Glomerular endothelial cell (primary cell): ENCODE measurements around the gene MRPL19. TPM values are rescaled to one million over a fixed set of nuclear protein-coding genes. Genes with fewer than 3 reads are reported as not detected.

Experiments
- DNase-seq: peaks from one replicate; pipeline ENCODE4 v3.0.0-alpha.2; 2011; ENCODE audit warnings: low read depth, low spot score; ENCODE audit errors: extremely low read depth
- total RNA-seq: library from RNA; depleted of rRNA; stranded (reverse); fragments of >200 nt; gene quantifications from 2 replicates; pipeline ENCODE4 v1.2.3, GENCODE V29; 2015

MRPL19 gene
- total RNA-seq, 1 donor from 2014 or later = 33.0 TPM

DNA sequence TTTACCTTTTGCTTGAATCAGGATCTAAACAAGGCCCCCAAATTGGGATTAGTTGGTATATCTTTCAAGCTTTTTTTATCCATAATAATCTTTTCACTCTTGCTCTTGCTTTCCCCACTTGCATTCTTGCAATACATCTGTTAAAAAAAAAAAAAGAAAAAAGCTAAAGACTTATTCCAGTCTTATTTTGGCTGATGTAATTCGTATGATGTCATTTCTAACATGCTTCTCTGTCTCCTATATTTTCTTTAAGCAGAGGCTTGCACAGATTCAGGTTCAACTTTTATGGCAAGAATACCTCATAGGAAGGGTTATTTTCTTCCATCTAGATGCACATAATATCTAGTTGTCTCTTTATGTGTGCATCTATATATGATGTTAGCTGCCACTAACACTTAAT, 73.9 kb downstream of the MRPL19 start:
- no peak for DNase-seq

DNA sequence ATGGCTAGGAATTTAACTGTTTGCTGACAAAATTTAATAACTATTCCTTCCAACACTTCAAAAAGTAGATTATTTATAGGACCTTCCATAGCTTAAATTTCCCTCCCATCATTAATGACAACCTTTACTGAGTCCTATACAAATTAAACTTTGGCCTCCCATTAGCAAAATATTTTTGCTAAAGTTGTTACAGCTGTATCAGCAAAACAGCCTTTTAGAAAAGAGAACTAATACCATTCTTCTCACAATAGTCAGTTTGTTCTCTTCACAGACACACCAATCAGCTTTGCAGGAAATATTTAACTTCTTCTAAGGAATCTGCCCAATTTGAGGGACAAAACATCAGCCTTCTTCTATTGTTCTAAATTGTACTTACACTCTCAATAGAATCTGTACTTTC, 76.1 kb downstream of the MRPL19 start:
- DNase-seq = no peak

DNA sequence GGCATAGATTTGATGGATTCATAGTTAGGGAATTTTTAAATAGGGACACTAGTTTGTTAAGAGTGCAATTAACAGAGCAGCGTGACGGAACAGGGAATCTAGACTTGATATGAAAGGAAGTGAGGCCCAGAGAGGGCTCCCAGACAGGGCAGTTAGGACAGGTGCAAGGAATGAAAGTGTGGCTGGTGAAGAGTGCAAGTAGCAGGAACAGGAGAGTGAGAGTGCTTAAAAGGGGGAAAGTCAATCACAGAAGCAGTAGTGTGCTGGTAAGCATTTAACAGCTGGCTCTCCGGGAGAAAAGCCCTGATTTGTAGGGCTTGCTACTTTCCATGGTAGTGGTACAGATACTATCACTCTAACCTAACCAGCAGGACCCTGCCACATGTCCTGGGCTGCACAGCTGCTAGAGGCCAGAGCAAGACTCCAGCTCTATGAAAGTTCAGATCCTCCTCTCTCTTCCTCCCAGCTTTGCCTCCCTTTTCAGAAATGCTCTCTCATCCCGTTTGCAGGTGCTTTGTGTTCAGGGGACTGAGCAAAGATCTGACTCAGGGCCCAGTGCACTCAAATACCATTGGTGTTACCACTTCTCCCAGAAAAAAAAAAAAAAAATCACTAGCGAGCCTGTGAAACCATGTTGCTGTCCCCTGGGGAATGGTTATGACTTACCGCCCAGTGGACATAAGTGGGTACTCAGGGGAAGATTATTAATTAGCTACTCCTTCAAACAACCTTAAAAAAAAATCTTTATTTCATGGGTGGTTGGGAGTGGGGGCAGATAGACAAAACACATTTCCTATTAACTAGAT, 82.2 kb downstream of the MRPL19 start:
- DNase-seq = no peak

DNA sequence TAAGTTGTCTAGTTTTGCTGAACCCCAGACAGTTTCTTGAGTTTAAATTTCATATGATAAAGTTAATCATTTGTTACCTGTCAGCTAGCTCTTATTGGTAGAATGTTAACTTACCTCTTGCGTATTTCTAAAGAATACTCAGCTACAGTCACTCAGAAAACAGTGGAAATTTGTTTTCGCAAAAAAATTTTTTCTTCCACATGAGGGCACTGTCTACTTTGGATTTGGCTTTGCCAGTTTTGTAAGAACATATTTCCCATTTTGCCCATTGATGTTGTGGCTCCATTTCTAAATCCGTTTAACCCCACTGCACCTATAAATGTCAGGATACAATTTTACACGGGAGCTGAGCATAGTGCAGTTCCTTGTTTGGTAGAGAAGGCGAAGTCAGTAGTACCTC, 83.3 kb downstream of the MRPL19 start:
- no peak for DNase-seq

DNA sequence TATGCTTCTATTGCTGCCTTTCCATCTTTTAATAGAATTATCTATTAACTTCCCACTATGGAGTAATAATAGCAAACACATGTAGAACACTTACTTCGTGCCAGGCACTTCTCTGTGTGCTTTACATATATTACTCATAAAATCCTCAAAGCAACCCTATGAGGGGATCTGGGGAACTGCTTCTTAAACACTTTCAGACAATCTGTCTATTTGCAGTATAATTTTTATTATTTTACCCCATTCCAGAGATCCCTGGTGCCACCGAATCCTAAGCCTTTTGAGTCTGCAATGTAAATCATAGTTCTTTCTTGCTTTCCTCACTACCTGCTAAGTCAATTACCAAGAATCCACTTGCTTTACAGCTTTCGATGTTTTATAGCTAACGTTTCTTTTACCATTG, 89.7 kb downstream of the MRPL19 start:
- DNase-seq = no peak

DNA sequence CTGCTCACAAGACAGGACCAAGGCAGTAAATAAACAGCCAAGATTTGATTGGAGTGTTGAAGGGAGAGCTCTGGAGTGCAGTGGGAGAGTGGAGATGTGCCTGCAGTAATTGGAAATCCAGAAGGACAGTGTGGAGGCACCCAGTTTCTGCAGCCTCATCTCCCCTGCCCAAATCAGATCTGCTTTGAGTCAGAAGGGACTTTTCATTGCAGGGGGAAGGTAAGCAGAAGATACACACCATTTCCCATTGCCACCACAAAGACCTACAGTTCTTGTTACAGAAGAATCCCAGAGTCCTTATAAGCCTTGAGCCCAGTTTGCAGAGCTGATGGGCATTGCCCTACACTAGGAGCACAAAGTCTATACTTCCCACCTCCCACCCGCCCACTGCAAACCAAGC, 91.4 kb downstream of the MRPL19 start:
- no peak for DNase-seq

Other genes starting within 250 kb of the MRPL19 start
- 114 and 140 TPM in 2 replicates for gene EVA1A, start 85.8 kb upstream of the MRPL19 start, total RNA-seq
- 20.0 and 20.4 TPM in 2 replicates for gene GCFC2, start 64.1 kb downstream of the MRPL19 start, total RNA-seq